ENCODE data around the gene RHOV. TPM values are rescaled to one million over a fixed set of nuclear protein-coding genes. Genes with fewer than 3 reads are reported as not detected.

The RHOV gene
- total RNA-seq, 1 donor from 2014 or later, result 1.8 TPM

- no peak for TF ChIP-seq CTCF (IDR thresholded peaks at IDR 0.05; ENCODE audit: partially characterized antibody, unreplicated experiment)
- H3K27ac Mint-ChIP-seq (ENCODE audit: unreplicated experiment), result no peak overlapping the region
- peaks cover 5% of the 10 kb centered on the region for H3K9me3 Mint-ChIP-seq (ENCODE audit: unreplicated experiment)
- H3K36me3 Mint-ChIP-seq (ENCODE audit: unreplicated experiment), result no peaks in the 10 kb centered on the region
- DNase-seq, result no peak
- peaks cover 4% of the 10 kb centered on the region for H3K27me3 Mint-ChIP-seq (ENCODE audit: unreplicated experiment)
- no peak overlapping the region for H3K4me3 Mint-ChIP-seq (ENCODE audit: unreplicated experiment)
- H3K4me1 Mint-ChIP-seq (ENCODE audit: low read depth, unreplicated experiment), result peaks cover 41% of the 10 kb centered on the region
Observed at GRCh38 chr15:40914486-40914885, 40.5 kb upstream of the RHOV start.

GRCh38 chr15:40914013-40914412 lies 40.0 kb upstream of the RHOV start:
- no peak for DNase-seq
- no peak overlapping the region for H3K4me3 Mint-ChIP-seq (ENCODE audit: unreplicated experiment)
- TF ChIP-seq CTCF (IDR thresholded peaks at IDR 0.05; ENCODE audit: partially characterized antibody, unreplicated experiment), result no peak
- peaks cover 4% of the 10 kb centered on the region for H3K27me3 Mint-ChIP-seq (ENCODE audit: unreplicated experiment)
- peak overlapping the region; percentile 15 for H3K27ac Mint-ChIP-seq (ENCODE audit: unreplicated experiment)
- H3K36me3 Mint-ChIP-seq (ENCODE audit: unreplicated experiment), result no peaks in the 10 kb centered on the region
- peaks cover 5% of the 10 kb centered on the region for H3K9me3 Mint-ChIP-seq (ENCODE audit: unreplicated experiment)
- peaks cover 46% of the 10 kb centered on the region for H3K4me1 Mint-ChIP-seq (ENCODE audit: low read depth, unreplicated experiment)

- H3K4me3 Mint-ChIP-seq (ENCODE audit: unreplicated experiment), result no peak overlapping the region
- DNase-seq, result no peak
- no peak for TF ChIP-seq CTCF (IDR thresholded peaks at IDR 0.05; ENCODE audit: partially characterized antibody, unreplicated experiment)
- peaks cover 44% of the 10 kb centered on the region for H3K4me1 Mint-ChIP-seq (ENCODE audit: low read depth, unreplicated experiment)
- peaks cover 5% of the 10 kb centered on the region for H3K9me3 Mint-ChIP-seq (ENCODE audit: unreplicated experiment)
- H3K27me3 Mint-ChIP-seq (ENCODE audit: unreplicated experiment), result peaks cover 4% of the 10 kb centered on the region
- H3K36me3 Mint-ChIP-seq (ENCODE audit: unreplicated experiment), result no peaks in the 10 kb centered on the region
- no peak overlapping the region for H3K27ac Mint-ChIP-seq (ENCODE audit: unreplicated experiment)
Observed at GRCh38 chr15:40912478-40912877, 38.4 kb upstream of the RHOV start.

GRCh38 chr15:40911693-40912092 lies 37.7 kb upstream of the RHOV start:
- Mint-ChIP-seq H3K4me1 (ENCODE audit: low read depth, unreplicated experiment) (peaks cover 42% of the 10 kb centered on the region), H3K27me3 (ENCODE audit: unreplicated experiment) (peaks cover 4% of the 10 kb centered on the region), H3K36me3 (ENCODE audit: unreplicated experiment) (no peaks in the 10 kb centered on the region), H3K9me3 (ENCODE audit: unreplicated experiment) (peaks cover 2% of the 10 kb centered on the region), H3K4me3 (ENCODE audit: unreplicated experiment) (no peak overlapping the region), H3K27ac (ENCODE audit: unreplicated experiment) (peak overlapping the region; percentile 91)
- DNase-seq, result no peak
- TF ChIP-seq CTCF (IDR thresholded peaks at IDR 0.05; ENCODE audit: partially characterized antibody, unreplicated experiment), result no peak

GRCh38 chr15:40911141-40911540 lies 37.1 kb upstream of the RHOV start:
- H3K9me3 Mint-ChIP-seq (ENCODE audit: unreplicated experiment), result peaks cover 2% of the 10 kb centered on the region
- H3K36me3 Mint-ChIP-seq (ENCODE audit: unreplicated experiment), result no peaks in the 10 kb centered on the region
- peaks cover 4% of the 10 kb centered on the region for H3K27me3 Mint-ChIP-seq (ENCODE audit: unreplicated experiment)
- peaks cover 39% of the 10 kb centered on the region for H3K4me1 Mint-ChIP-seq (ENCODE audit: low read depth, unreplicated experiment)
- peak overlapping the region; percentile 91 for H3K27ac Mint-ChIP-seq (ENCODE audit: unreplicated experiment)
- H3K4me3 Mint-ChIP-seq (ENCODE audit: unreplicated experiment), result peak overlapping the region; percentile 65
- no peak for TF ChIP-seq CTCF (IDR thresholded peaks at IDR 0.05; ENCODE audit: partially characterized antibody, unreplicated experiment)
- peak; percentile 57 for DNase-seq
